EH (cell line): Measurements from ENCODE around the gene MTUS2.
A peak's percentile ranks its signal among the peaks of the same experiment; 100 is the strongest.
"Not testable (repeated sequence)": the region's sequence is repeated elsewhere in the genome, so short reads cannot be mapped to it uniquely, and the experiment has no call there.

Experiments used
- DNase-seq: peaks from one replicate; pipeline ENCODE4 v3.0.0-alpha.2; 2015; ENCODE audit warnings: low read depth

The MTUS2 gene

DNA sequence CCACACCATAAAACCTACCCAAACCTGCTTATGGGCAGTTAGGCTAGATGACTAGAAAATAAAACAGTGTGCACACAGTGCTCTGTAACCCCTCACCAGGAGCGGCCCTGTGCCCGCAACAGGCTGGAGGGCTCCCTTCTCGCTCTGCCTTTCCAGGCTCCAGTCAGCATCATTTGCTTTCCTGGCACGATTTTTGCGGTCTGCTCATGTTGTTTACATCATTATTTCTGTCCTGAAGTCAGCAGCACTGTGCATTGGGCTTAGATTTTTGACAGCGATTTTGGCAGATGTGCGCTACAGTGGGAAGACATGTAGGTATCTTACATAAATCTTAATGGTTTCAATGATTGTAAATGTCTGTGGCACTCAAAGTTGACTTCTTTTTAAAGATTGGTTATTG is 344.0 kb downstream of the MTUS2 start:
- peak; percentile 13 for DNase-seq

GRCh38 chr13:29165216-29165615 is 345.1 kb downstream of the MTUS2 start:
- no peak for DNase-seq

DNA sequence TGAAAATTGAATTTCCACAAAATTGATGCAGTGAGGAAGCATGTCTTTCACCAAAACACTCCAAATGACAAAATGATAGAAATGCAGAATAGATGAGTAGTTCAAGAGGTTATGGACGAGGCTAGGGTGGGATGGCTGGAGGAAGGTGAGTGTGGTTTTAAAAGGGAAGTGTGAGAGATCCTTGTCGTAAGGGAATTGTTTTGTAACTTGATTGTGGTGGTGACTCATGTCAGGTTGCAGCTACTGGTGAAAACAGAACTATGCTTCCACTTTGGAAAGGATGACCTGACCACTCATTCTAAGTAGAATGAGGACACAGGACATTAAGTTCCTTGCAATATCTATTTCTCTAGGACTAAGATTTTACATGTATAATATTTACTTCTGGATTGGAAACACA is 345.7 kb downstream of the MTUS2 start:
- peak; percentile 8 for DNase-seq

- no peak for DNase-seq
Measured at GRCh38 chr13:29170436-29171082, 350.4 kb downstream of the MTUS2 start.

GRCh38 chr13:29171244-29171643 is 351.1 kb downstream of the MTUS2 start:
- DNase-seq, result no peak

GRCh38 chr13:29174093-29174492 is 354.0 kb downstream of the MTUS2 start:
- DNase-seq, result no peak

DNA sequence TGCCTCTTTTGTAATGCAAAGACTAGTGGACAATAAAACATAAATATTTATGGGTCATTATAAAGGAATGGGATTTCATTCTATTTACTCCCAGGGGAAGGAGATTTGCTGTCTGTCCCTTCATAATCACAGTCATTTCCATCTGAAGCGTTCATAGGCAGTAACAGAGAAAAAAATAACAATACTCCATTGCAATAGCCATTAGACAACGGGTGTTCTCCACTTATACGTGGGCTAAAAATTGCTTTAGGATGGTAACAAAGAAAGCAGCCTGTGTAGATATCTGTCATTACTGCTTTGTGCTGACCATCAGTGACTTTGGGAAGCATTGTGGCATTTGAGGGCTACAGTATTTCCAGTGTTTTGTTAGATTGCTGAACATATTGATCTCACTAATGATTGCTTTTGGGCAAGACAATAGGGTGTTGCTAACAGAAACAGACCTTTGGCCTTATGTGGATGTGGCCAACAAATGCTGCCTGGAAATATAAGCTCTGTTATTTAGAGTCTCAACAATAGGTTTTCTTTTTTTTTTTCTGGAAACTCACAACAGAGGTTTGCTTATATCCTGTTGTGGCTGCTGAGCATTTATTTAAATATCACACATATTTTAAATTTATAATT is 355.2 kb downstream of the MTUS2 start:
- DNase-seq, result no peak

DNA sequence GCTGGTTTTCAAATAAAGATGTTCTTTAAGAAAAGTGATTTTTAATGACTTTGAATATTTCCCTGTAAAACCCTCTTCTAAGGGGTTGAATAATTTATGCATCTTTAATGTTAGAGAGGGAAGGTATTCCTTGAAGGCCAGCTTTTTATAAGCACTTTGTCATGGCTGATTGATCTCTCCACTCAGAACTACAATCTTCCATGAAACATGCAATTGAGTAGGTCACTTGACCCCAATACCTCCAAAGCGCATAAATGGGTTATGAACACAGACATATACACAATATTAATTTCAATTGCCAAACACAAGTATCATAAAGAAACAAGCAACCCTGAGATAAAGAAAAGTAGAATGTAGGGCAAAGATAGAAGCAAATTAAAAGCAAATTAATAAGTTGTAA is 359.9 kb downstream of the MTUS2 start:
- no peak for DNase-seq

- no peak for DNase-seq
Measured at GRCh38 chr13:29182216-29182615, 362.1 kb downstream of the MTUS2 start.

DNA sequence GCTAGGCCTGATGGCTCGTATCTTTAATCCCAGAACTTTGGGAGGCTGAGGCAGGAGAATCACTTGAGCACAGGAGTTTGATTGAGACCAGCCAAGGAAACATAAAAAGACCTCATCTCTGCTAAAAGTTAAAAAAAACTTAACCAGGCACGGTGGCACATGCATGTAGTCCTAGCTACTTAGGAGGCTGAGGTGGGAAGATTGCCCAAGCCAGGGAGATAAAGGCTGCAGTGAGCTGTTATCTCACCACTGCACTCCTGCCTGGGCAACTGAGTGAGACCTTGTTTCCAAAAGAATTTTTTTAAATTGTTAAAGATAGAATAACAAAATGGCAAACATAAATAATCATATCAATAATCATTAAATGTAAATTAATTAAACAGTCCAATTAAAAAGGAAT is 365.8 kb downstream of the MTUS2 start:
- no peak for DNase-seq

DNA sequence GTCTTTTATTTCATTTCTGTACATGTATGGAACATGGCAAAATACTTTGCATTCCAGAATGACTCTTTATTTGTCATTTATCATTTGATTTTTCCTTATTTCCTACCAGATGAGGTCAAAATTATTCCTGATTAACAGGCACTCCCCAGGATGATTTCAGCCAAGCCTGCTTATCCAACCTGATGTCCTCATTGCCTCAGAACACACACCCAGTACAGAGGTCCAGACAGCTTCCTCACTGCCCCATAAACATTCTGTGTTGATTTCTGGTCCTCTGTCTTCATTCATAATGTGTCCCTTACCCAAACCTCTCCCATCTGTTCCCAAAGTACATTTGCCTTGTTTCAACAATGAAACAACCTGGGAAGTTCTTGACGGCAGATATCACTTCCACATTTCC is 367.4 kb downstream of the MTUS2 start:
- no peak for DNase-seq

GRCh38 chr13:29190298-29190697 is 370.2 kb downstream of the MTUS2 start:
- no peak for DNase-seq

- DNase-seq, result no peak
Measured at GRCh38 chr13:29193083-29193482, 372.9 kb downstream of the MTUS2 start.

DNA sequence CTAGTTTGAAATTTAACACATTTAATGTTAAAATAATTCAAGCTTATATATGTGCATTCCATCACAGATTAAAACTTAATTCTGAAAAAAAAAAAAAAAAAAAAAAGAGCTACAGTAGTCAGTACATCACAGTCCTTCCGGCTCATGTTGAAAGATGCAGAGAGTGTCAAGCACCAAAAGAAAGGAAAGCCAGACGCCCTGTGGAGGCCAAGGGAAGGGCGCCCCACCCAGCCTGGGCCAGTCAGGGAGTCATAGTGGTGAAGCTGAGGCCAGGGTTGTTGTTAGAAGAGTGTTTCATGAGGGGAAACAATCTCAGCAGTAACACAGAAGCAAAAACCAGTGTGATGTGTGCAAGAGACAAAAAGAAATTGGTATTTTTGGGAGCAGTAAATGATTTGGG is 375.3 kb downstream of the MTUS2 start:
- no peak for DNase-seq

DNA sequence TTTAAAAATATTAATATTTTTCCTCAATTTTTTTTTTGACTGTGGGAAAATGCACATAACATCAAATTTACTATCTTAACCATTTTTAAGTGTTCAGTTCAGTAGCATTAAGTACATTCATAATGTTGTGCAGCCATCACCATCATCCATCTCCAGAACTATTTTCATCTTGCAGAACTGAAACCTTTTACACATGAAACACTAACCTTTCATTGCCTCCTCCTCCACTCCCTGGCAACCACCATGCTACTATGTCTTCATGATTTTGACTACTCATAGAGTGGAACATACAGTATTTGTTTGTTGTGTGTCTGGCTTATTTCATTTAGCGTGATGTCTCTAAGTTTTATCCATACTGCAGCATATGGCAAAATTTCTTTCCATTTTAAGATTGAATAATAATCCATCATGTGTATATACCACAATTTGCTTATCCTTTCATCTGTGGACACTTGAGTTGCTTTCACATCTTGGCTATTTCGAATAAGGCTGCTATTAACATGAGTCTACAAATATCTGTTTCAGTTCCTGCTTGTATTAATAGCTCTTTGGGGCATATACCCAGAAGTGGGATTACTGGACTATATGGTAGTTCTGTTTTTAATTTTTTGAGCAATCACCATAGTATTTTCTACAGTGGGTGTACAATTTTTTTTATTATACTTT is 376.4 kb downstream of the MTUS2 start:
- no peak for DNase-seq

GRCh38 chr13:29202753-29203152 is 382.6 kb downstream of the MTUS2 start:
- not testable (repeated sequence) for DNase-seq

DNA sequence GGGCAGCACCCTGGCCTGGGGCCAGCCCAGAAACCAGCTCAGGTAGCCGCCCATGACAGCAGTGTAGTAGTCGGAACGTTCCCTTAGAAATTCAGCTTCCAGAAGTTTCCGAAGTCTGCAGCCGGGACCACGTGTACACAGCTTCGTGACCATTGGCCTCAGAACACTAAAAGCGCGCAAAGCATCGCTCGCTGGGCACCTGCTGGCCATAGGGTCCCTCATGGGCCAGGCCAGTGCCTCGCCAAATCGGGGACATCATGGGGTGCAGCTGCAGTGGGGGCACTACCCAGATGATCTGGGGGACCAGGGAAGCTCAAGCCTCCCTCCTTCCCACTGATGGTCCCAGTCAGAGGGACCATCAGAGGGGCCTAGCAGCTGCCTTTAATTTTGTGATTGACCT is 384.5 kb downstream of the MTUS2 start:
- DNase-seq, result no peak

GRCh38 chr13:29210676-29211075 is 390.5 kb downstream of the MTUS2 start:
- DNase-seq, result no peak

- not testable (repeated sequence) for DNase-seq
Measured at GRCh38 chr13:29211162-29211561, 391.0 kb downstream of the MTUS2 start.

DNA sequence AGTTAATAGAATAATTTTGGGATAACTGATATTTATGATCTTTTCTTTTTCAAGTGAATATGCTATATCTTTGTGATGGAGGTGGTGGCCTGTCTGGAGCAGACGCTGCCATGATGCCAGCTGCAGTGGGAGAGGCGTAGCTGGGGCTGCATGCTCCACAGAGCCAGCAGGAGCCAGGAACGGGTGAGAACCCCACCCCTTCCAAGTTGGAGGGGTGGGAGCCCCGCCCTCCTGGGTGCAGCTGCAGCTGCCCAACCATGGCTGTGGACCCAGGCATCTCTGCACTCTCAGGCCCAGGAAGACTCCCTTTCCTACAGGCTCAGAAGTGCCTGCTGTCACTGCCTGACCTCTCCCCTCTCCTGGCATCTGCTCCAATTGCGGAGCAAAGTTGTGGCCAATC is 402.3 kb downstream of the MTUS2 start:
- DNase-seq, result no peak

DNA sequence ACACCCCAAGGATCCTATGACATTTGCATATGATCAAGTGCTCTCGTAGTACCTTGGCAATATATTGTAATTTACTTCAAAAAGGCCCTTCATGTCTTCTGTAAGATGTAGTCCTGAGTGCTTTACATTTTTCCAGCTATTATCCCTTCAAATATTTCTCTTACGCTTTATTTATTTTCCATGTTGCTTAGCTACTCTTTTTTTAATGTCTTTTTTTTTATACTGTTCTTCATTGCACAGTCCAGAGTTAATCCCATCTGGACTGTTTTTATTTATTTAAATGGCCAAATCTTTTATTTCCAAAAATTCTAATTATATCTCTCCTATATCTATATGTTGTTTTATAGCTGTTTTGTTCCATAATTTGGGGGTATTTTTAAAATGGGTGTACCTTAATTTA is 404.1 kb downstream of the MTUS2 start:
- no peak for DNase-seq

DNA sequence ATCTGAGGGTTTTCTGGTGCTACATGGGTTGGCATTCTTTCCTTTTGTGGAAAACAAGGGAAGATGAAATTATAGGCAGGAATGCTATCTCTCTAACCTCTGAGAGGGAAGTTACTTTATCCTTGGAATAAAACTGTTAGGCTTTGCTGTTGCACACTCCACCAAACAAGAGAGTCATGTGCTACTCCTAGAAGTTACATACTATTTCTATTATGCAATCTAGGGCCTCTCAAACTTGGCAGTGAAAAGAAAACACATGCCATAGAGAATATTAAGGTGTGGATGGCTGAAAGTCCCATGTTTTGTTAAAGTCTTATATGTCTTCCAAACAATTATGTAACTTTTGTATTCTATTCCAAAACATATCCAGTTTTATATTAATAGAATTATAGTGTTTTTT is 407.4 kb downstream of the MTUS2 start:
- no peak for DNase-seq

GRCh38 chr13:29230299-29230845 is 410.2 kb downstream of the MTUS2 start:
- no peak for DNase-seq
